EH (cell line): ENCODE measurements around the gene FLYWCH1.

Source experiments
- DNase-seq: peaks from one replicate; pipeline ENCODE4 v3.0.0-alpha.2; 2015; ENCODE audit warnings: low read depth

Gene FLYWCH1

DNA sequence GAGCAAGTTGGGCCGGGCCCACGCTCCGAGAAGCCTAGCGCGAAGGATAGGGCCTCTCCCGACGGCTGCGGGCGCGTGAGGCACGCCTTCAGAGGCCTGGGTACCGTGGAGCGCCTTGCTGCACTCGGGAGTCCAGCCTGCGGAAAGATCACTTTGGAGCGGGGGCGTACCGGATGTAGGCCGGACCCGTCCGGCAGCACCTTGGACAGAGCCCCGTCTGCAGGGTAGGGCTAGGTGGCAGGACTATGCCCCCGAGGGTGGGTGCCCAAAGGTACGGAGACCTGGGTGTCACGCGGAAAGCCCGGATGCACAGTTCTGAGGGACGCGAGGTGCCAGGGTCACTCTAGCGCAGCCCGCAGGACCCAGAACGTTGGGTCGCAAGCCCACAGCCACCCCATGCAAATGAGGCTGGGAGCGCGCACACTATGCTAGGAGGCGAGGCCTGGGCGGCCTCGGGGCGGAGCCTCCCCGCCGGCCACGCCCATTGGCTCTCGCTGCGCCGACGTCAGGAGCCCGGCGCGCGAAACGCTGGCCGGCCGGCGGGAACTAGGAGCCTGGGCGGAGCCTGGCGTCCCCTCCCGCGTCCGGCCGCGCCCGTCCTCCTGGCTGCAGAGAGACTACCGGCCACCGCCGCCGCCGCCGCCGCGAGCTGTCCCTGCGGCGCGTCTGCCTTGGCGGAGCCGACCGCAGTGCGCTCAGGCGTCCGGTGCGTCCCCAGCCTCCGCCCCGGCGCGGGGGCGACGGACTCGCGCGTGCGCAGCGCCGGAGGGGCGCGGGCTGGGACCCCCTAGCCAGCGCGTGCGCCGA lies 57.2 kb downstream of the FLYWCH1 start, which contains the start of gene PAQR4:
TSS of gene PAQR4 (plus strand) at position 611 of the 807 bp plus-strand sequence. CDS start 327 bp downstream, outside the sequence.
- DNase-seq: peak; percentile 90

DNA sequence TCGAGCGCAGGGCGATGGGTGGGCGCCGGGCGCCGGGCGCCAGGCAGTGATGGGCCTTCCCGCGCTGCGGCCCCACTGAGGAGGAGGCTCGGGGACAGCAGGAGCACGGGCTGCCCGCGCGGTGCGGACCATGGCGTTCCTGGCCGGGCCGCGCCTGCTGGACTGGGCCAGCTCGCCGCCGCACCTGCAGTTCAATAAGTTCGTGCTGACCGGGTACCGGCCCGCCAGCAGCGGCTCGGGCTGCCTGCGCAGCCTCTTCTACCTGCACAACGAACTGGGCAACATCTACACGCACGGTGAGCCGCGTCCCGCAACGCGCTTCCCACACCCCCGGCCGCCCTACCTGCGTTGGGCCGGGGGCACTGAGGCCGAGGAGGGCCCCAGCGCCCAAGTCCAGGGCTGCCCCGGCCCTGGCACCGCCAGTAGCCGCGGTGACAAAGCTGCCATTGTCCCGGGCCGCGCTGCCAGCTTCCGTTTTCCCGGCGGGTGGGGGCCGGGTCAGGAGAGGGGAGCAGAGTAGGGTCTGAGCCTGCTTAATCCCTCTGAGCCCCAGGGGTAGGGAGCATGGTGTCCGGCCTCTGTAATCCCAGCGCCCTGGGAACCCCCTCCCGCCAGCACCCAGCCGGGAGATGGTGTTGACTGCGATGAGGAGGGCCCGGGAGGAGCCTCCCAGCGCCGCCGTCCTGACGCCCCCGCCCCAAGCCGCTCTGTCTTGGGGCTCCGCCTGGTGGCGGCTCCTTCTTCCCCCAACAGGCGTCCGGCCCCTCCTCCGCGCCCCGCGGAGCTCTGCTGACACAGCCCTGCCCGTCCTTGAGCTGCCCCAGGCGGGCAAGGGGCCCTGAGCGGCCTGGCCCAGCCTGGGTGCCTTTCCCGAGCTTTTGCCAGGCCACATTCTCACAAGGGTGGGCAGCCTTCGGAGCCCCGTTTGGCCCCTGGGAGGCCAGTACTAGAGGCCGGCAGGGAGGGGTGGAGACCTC lies 58.1 kb downstream of the FLYWCH1 start:
- peak; percentile 62 for DNase-seq

DNA sequence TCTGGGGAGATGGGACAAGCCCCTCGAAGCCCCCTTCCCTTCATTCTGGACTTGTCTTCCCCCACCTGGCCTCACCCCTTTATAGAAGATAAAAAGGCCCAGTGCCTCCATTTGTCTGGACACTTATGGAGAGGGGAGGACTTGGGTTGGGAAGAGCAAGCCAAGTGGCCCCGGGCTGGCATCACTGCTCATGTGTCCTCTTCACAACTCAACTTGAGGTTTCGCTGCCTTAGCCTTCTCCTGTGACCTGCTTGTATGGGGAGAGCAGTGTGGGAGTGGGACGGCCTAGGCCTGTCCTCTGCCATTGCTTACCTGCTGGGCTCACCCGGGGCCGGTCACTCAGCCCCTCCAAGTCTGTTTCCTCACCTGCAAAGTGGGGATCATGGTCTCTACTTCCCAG lies 58.8 kb downstream of the FLYWCH1 start:
- no peak for DNase-seq

DNA sequence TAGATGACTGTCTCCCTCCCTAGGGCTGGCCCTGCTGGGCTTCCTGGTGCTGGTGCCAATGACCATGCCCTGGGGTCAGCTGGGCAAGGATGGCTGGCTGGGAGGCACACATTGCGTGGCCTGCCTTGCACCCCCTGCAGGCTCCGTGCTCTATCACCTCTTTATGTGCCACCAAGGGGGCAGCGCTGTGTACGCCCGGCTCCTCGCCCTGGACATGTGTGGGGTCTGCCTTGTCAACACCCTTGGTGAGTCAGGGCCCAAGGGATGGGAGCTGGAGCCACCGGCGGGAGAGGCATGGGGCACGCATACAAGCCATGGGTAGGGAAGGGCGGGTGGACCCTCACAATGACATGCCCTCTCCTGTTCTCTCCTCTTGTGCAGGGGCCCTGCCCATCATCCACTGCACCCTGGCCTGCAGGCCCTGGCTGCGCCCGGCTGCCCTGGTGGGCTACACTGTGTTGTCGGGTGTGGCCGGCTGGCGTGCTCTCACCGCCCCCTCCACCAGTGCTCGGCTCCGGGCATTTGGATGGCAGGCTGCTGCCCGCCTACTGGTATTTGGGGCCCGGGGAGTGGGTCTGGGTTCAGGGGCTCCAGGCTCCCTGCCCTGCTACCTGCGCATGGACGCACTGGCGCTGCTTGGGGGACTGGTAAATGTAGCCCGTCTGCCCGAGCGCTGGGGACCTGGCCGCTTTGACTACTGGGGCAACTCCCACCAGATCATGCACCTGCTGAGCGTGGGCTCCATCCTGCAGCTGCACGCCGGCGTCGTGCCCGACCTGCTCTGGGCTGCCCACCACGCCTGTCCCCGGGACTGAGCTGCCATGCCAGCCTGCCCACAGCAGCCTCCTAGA lies 59.6 kb downstream of the FLYWCH1 start:
- no peak for DNase-seq

DNA sequence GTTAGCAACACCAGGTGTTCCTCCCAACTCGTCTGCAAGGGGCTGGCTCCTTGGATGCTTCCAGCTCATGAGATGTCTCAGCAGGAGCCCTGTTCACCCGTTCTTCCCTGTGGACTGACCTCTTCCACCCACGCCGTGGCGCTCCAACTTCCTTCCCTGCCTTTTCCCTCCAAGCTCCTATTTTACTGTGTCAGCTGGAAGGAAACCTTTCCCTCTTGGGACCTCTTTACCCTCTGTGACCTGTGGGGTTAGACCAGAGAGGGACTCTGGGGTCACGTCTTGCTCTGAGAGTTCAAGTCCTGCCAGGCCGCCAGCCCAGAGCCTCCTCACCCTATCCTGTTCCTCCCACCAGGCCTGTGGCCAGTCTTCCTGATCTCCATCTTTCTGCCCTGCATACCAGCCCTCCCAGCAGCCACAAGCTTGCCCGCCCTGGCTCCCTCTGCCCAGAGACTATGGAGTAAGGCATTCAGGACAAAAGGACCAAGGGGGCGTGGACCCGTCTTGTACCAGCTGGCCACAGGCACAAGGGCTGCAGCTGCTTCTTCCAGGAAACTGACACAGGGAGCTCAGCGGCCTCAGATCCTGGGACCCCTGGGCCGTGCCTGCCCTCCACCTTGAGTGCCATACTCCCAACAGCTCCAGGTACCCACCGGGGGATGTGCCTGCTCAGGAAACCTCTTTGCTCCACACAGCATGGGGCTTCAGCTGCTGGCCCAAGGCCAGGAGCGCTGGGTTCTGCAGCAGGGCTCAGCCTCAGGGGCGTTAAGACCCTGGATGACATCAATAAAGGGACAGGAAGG lies 60.5 kb downstream of the FLYWCH1 start:
- no peak for DNase-seq

DNA sequence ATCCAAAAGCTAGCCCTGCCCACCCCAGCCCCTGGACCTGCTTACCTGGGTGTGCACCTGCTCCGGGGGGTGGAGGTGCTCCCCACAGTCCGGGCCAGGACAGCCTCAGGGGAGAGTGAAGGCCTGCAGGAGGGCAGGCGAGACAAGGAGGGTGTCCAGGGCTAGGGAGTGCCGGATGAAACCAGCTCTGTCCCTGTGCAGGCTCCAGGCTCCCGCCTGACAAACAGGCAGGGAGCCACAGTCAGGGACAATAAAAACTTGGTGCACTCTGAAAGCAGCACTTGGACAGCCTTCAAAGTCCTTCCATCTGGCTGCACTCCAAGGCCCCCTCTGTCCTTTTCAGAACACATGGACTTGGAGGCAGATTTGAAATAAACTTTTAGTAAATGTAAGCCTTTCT lies 61.4 kb downstream of the FLYWCH1 start:
- DNase-seq: no peak

DNA sequence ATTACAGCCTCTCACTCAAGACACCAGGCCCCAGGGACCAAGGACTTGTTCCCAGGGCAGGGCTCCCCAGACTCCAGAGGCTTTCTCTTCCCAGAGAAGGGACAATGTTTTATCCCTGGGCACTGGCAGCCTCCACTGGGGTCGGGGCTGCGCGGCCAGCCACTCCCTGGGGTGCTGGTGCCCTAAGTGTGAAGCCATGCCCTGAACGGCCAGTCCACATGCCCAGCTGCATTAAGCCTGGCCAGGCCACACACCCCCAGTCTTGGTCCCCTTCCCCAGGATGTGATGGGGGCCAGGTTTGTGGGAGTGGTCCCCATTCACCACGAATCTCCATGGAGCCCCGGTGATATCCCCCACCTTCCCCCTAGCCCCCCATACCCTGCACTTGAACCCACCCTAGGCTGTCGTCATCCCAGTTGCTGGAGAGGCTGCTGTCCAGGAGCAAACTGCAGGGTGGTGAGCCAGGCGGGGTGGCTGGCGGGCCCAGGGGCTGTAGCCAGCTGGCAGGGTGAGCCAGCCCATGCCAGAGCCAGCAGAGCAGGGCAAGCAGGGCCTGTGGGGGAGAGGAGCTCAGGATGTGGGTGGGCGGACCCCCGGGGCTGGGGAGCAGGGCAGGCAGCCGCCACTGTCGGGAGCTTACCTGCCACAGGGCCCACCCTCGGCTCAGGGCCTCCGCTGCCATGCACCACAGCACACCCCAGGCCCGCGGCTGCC lies 62.0 kb downstream of the FLYWCH1 start:
- no peak for DNase-seq

DNA sequence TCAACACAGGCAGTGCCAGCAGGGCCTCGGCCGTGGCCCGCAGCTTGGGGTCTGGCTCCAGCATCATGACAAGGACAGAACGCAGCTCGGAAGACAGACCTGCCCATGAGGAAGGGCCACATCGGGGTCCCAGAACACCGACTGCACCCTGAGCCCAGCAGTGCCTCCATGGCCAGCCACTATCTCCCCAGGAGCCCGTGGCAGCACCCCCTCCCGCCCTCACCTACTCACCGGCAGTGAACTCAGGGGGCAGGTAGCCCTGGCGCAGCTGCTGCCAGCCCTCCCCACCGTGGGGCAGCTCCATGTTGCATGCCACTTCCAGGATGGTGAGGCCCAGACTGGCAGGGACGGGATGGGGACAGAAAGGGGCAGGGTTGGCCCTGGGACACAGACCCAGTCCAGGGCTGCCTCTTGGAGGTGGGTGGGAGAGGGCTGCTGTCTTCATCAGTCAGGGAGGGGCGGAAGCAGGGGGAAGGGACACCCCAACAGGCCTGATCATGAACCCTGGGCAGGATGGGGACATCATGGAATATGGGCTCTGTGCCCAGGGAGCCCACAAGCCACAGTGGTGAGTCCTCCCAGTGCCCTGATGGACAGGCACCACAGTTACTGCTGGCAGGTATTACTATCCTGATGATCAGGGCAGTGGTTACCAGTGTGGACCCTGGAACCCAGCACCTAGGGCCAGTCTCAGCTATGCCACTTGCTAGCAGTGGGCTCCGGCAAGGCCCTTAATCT lies 62.8 kb downstream of the FLYWCH1 start:
- DNase-seq: no peak

DNA sequence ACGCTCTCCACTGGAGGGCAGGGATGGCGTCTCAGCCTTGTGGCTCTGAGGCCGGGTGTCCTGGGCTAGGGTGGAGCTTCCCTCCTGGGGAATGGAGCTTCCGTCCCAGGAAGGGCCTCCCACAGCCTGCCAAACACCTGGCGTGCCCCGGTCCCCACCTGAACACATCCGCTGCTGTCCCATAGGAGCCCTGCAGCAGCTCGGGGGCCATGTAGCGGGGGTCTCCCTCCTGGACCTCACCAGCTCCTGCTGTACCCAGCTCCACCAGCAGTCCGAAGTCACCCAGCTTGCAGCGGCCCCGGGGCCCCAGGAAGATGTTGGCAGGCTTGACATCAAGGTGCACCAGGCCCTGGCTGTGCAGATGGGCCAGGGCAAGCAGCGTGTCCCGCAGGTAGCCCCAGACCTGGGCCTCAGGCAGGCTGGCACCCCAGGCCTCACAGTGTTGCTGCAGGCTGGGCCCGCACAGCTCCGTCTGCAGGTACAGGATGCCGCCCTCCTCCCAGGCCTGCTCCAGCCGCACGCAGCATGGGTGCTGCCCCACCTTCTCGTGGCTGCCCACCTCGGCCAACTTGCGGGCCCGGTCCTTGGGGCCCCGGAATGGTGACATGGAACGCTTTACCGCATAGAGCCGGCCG lies 63.5 kb downstream of the FLYWCH1 start:
- DNase-seq: no peak

DNA sequence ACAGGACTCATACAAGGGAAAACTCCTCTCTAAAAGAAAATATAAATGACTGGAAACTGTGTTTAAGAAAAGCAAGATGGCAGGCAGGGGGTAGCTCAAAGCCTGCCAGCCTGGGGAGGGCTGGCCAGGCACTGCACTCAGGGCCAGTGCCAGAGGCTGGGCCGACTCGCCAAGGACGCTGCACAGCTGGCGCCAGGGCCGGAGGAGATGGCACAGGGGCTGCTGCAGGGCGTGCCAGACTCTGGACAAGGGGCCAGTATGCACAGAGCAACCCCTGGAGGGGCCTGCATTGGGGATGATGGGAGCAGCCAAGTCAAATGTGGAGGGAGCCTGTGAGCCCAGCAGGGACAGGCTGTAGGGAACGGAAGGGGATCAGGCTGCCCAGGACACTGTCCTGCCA lies 64.5 kb downstream of the FLYWCH1 start:
- no peak for DNase-seq

DNA sequence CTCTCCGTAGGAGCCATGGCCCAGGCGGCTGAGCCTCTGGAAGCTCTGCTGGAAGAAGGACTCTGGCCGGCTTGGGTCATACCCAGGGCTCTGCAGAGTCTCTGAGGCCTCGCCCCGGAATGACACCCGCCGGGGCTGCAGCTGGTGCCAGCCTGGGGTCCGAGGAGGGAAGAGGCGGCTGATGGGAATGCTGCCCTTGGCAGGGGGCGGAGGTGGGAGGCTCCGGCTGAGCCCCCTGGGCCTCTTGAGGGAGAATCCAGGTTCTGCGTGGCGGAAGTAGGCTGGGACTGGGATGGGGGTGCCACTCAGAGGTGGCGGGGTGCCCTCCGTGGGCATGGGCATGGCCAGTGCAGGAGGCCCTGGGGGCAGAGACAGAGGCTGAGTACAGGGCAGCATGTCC lies 64.9 kb downstream of the FLYWCH1 start:
- no peak for DNase-seq

DNA sequence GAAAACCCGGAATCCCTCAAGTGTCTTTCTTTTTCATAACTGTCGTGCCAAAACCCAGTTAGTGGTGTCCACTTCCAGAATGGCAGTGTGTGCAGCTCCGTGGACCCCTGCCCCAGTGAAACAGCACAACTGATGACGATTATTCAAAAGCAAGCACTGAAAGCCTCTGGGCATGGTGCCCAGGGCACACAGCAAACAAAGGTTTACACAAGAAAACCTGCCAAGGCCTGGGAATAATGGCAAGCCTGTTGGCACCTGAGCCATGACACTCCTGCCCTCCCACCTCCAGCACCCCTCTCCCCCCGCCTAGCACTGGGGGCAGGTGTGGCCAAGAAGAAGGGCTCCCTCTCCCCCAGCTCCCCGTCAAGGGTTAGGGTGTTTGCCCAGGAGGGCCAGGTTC lies 65.7 kb downstream of the FLYWCH1 start:
- DNase-seq: no peak

DNA sequence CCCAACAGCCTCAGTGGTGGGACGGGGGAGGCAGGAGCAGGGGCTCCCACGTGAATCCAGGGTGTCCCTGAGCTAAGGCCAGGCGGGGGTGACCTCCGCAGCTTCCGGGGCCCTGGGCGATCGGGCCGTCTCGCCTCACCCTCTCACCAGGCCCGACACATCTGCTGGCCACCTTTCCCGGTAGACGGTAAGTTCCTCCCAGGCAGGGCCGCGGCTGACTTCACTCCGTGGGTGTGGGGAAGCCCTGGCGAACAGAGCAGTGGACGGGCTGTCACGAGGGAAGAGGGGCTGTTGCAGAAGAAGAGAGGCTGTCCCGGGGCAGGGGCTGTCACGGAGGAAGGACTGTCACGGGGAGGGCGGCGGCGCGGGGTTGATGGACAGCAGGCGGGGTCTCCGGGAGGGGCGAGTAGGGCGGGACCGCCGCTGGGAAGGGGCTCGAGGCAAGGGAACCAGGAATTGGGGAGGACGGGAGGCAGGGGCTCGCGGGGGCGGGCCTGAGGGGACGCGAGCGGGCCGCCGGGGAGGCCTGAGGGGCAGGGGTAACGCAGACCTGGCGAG lies 68.0 kb downstream of the FLYWCH1 start:
- DNase-seq: no peak

DNA sequence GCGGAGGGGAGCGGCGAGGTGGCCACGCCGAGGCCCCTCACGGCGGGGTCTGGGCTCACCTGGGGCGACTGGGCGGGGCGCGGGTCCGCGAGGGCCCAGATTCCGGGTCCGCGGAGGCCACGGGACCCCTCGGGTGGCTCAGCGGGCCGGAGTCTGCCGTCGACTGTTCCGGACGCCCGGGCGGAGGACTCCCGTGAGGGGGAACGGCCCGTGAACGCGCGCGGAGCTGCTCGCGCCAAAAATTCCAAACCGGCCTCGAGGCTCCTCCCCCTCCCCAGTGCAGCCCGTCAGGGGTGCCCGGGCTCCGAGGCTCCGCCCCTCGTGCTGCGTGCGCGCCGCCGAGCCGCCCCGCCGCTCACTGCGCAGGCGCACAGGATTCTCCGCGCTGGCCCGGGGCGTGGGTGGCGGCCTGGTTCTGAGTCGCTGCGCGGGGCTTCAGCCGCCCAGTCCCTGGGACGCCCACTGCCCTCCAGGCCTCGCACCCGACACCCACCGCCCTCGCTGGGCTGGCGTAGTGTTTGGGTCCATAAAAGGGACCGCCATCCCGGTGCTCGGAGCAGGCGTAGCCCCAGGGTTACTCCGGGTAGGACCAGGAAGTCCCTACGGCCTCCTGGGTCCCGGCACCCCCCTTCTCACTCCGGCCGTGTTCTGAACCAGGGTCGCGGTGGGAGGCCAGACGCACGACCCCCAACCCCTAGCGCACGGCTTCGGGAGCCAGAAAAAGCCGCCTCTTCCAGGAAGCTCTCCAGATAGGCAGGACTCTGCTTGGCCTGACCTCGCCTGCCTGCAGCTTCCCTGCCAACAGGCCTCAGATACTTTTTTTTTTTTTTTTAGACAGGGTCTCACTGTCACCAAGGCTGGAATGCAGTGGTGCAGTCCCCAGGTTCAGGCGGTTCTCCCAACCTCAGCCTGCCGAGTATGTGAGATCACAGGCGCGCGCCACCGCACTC lies 68.8 kb downstream of the FLYWCH1 start, which contains the start of gene PKMYT1:
TSS of gene PKMYT1 (minus strand) at position 220 of the 950 bp plus-strand sequence. CDS start 789 bp downstream, outside the sequence.
- DNase-seq: peak; percentile 88

DNA sequence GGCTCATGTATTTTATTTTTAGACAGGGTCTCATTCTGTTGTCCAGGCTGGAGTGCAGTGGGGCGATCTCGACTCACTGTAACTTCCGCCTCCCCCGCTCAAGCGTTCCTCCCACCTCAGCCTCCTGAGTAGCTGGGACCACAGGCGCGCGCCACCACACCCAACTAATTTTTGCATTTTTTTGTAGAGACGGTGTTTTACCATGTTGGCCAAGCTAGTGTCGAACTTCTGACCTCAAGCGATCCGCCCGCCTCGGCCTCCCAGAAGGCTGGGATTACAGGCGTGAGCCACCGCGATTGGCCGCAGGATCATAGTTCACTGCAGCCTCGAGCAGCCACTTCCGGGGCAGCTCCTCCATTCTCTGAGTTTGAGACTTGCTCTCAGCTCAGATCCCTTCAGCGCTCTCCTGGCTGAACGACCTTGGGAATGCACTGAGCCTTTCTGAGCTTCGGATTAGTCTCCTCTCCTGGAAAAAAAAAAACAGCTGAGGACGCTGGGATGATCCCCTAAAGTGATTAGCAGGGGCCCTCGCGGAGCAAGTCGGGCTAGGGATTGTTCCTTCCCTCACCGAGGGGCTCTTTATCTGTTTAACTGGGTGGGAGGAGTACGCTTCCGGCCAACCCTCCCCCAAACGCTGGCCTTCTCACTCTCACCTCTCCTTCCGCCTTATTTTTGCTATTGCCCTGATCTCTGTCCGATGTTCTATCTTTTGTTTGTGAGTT lies 69.6 kb downstream of the FLYWCH1 start:
- no peak for DNase-seq

DNA sequence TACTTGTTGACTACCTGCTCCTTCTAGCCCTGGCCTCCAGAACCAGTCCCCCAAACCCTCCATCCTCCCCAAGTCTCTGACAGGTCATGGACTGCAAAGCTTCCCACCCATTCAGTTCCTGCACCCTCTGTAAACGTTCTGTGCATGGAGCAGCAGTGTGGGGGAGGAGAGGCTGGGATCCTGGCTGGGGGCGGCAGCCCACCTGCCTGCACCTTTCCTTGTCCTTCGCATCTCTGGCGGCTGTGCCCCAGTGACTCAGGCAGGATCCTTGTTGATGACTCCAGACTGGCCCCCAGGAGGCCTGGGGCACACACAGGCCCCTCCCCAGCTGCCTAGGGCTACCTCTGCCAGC lies 70.1 kb downstream of the FLYWCH1 start:
- DNase-seq: no peak

DNA sequence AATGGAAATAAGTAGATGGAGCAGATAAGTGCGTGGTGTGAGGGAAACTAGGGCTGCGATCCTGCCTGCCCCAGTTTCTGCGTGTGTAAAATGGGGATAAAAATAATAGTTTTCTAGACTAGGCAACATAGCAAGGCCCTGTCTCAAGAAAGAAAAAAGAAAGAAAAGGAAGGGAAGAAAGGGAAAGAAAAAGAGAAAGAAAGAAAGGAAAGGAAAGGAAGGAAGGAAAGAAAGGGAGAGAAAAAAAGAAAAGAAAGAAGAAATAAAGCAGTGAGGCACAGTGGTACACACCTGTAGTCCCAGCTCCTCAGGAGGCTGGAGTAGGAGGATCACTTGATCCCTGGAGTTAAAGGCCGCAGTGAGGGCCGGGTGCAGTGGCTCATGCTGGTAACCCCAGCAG lies 70.7 kb downstream of the FLYWCH1 start:
- DNase-seq: no peak
